NT2/D1 (cell line): ENCODE data around the gene TBC1D9B.

ENCODE experiments used
- SUZ12 ChIP-seq: IDR thresholded peaks from 2 replicates; pipeline ENCODE4 v1.6.1; 2011; ENCODE audit not compliant: insufficient read length, insufficient read depth; ENCODE audit errors: extremely low read depth
- YY1 ChIP-seq: IDR thresholded peaks from 2 replicates; pipeline ENCODE4 v1.6.1; 2011; ENCODE audit not compliant: insufficient read length, insufficient read depth

DNA sequence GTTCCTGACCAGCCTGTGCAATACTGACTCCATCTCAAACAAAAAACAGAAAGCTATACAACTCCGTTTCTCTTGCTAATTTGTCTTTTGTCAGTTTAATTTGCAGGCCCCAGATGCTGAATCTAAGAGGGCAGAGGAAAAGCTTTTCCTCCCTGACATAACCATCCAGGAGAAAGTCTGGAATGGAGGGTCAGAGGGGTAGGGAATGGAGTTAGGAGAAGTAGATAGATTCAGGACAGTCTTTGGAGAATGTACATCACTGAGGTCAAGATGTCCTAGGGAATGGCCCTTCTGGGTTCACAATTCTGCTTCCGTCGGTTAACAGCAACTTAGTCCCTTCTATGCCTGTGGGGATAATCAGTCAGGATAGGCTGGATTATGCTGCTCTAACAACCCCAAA, 93.6 kb downstream of the TBC1D9B start:
- TF ChIP-seq YY1 (no peak), SUZ12 (no peak)
